OCI-LY7 (cell line): Measurements from ENCODE around the gene BRCA1. TPM values are rescaled to one million over a fixed set of nuclear protein-coding genes. Genes with fewer than 3 reads are reported as not detected.
"Not testable (repeated sequence)": the region's sequence is repeated elsewhere in the genome, so short reads cannot be mapped to it uniquely, and the experiment has no call there.

ENCODE experiments used
- BruUV-seq: library from RNA; stranded (reverse); fragments of 400-500 nt; replicated peaks from 2 replicates; lab custom pipeline; 2021; lab: Mats Ljungman, UMichigan
- CTCF ChIA-PET: fragments of 300-600 bp; sonication (Branson Sonifier 250); formaldehyde crosslinking; loops from one replicate; lab custom pipeline; 2022; ENCODE audit warnings: antibody characterized with exemption; ENCODE audit not compliant: unreplicated experiment; lab: Charles Lee
- POLR2A ChIA-PET: fragments of 300-600 bp; sonication (Branson Sonifier 250); formaldehyde crosslinking; loops from one replicate; lab custom pipeline; 2022; ENCODE audit warnings: antibody characterized with exemption; lab: Charles Lee
- DNase-seq: peaks from one replicate; pipeline ENCODE4 v3.0.0-alpha.2; 2015; ENCODE audit warnings: low spot score
- H2AFZ ChIP-seq: fragments of 200-600 bp; sonication (generic), shearing (Covaris generic); 2 replicates; pipeline ENCODE4 v1.6.1; 2014; ENCODE audit warnings: mild to moderate bottlenecking, antibody characterized with exemption, low read length, moderate library complexity
- H3K27ac ChIP-seq: fragments of 200-600 bp; sonication (generic); 2 replicates; pipeline ENCODE4 v1.5.1; 2014; ENCODE audit warnings: mixed run types, low read depth, mild to moderate bottlenecking, moderate library complexity, low read length, inconsistent platforms; ENCODE audit not compliant: poor library complexity, severe bottlenecking
- H3K36me3 ChIP-seq: fragments of 200-600 bp; sonication (generic); 2 replicates; pipeline ENCODE4 v1.6.1; 2014; ENCODE audit warnings: mild to moderate bottlenecking, antibody characterized with exemption, low read length, moderate library complexity, mixed read lengths; ENCODE audit not compliant: insufficient read depth
- H3K4me1 ChIP-seq: fragments of 200-600 bp; sonication (generic); 2 replicates; pipeline ENCODE4 v1.5.1; 2014; ENCODE audit warnings: mild to moderate bottlenecking, low read length; ENCODE audit not compliant: insufficient read depth, poor library complexity, severe bottlenecking
- H3K4me2 ChIP-seq: fragments of 200-600 bp; sonication (generic); 2 replicates; pipeline ENCODE4 v1.6.1; 2014; ENCODE audit warnings: mild to moderate bottlenecking, low read length
- H3K4me3 ChIP-seq: fragments of 200-600 bp; sonication (generic); 2 replicates; pipeline ENCODE4 v1.5.1; 2014; ENCODE audit warnings: mild to moderate bottlenecking, low read depth, low read length; ENCODE audit not compliant: poor library complexity, severe bottlenecking
- H3K79me2 ChIP-seq: fragments of 200-600 bp; sonication (generic); 2 replicates; pipeline ENCODE4 v1.6.1; 2016; ENCODE audit warnings: low read depth, mild to moderate bottlenecking, low read length, moderate library complexity, mixed read lengths; ENCODE audit not compliant: insufficient read depth
- H3K9me2 ChIP-seq: fragments of 200-600 bp; sonication (generic); 2 replicates; pipeline ENCODE4 v1.6.1; 2016; ENCODE audit warnings: mild to moderate bottlenecking, low read length, mixed read lengths; ENCODE audit not compliant: insufficient read depth
- H3K9me3 ChIP-seq: fragments of 200-600 bp; sonication (generic); 2 replicates; pipeline ENCODE4 v1.6.1; 2014; ENCODE audit warnings: mild to moderate bottlenecking, mixed run types, low read length, mixed read lengths
- H4K20me1 ChIP-seq: fragments of 200-600 bp; sonication (generic); 2 replicates; pipeline ENCODE4 v1.6.1; 2014; ENCODE audit warnings: mild to moderate bottlenecking, antibody characterized with exemption, low read length, moderate library complexity, mixed read lengths; ENCODE audit not compliant: insufficient read depth
- CTCF ChIP-seq: fragments of 200-600 bp; sonication (generic); conservative IDR thresholded peaks from 2 replicates; pipeline ENCODE4 v1.5.1; 2014; ENCODE audit warnings: mild to moderate bottlenecking, antibody characterized with exemption, low read length, moderate library complexity, mixed read lengths
- EZH2phosphoT487 ChIP-seq: fragments of 200-600 bp; sonication (generic); IDR thresholded peaks from 2 replicates; pipeline ENCODE4 v1.6.1; 2018; ENCODE audit warnings: low read depth, borderline replicate concordance, mild to moderate bottlenecking, mixed run types, antibody characterized with exemption, low read length, moderate library complexity, mixed read lengths
- intact Hi-C: fragments of 100-400 bp; cut with micrococcal nuclease; formaldehyde crosslinking; loops from one replicate; pipeline ENCODE4 v1.10.0; 2022; ENCODE audit not compliant: unreplicated experiment
- total RNA-seq, 2 experiments: library from RNA; depleted of rRNA in 1 of 2; stranded (reverse); fragments of >200 nt in 1 of 2; shearing (Covaris generic) in 1 of 2; gene quantifications; 2 replicates each; pipeline ENCODE4 v1.2.3, GENCODE V29; 2014 to 2022

Gene BRCA1
- total RNA-seq, 2 experiments from 2014 or later = 112 to 135 TPM

- ChIA-PET CTCF (no interaction called here), POLR2A (no interaction called here)
- TF ChIP-seq CTCF = no peak
- no peak for TF ChIP-seq EZH2phosphoT487
- Histone ChIP-seq H3K4me2 (no peak overlapping the region), H3K27ac (no peak overlapping the region), H3K36me3 (peaks cover 95% of the 10 kb centered on the region), H4K20me1 (no peaks in the 10 kb centered on the region), H3K79me2 (no peaks in the 10 kb centered on the region), H3K9me2 (no peaks in the 10 kb centered on the region), H3K4me1 (no peaks in the 10 kb centered on the region), H3K4me3 (no peak overlapping the region), H2AFZ (no peak overlapping the region), H3K9me3 (no peaks in the 10 kb centered on the region)
- no TSS peak for BruUV-seq
- intact Hi-C loops = no loop called here
- DNase-seq = no peak
Observed at GRCh38 chr17:43105146-43105545, 20.0 kb downstream of the BRCA1 start.

GRCh38 chr17:43104665-43105064 is 20.5 kb downstream of the BRCA1 start:
- DNase-seq = no peak
- TF ChIP-seq CTCF (no peak), EZH2phosphoT487 (no peak)
- Histone ChIP-seq H4K20me1 (no peaks in the 10 kb centered on the region), H3K9me3 (no peaks in the 10 kb centered on the region), H3K4me2 (no peak overlapping the region), H3K4me1 (no peaks in the 10 kb centered on the region), H3K27ac (no peak overlapping the region), H2AFZ (no peak overlapping the region), H3K9me2 (no peaks in the 10 kb centered on the region), H3K4me3 (no peak overlapping the region), H3K36me3 (peaks cover 95% of the 10 kb centered on the region), H3K79me2 (no peaks in the 10 kb centered on the region)
- TSS peak; percentile 26 for BruUV-seq
- ChIA-PET POLR2A (no interaction called here), CTCF (no interaction called here)
- intact Hi-C loops = no loop called here

- H3K9me3 ChIP-seq, H3K4me2 ChIP-seq, H2AFZ ChIP-seq, H3K9me2 ChIP-seq, H3K27ac ChIP-seq, intact Hi-C loops, CTCF ChIA-PET, POLR2A ChIA-PET, H4K20me1 ChIP-seq, BruUV-seq, H3K4me1 ChIP-seq, H3K4me3 ChIP-seq, DNase-seq, H3K79me2 ChIP-seq: not testable (repeated sequence)
- peaks cover 96% of the 10 kb centered on the region for H3K36me3 ChIP-seq
Observed at GRCh38 chr17:43095364-43095763, 29.8 kb downstream of the BRCA1 start.
